Right hindlimb (tissue), 1 donor: ENCODE measurements around the gene TBC1D4.
A peak's percentile ranks its signal among the peaks of the same experiment; 100 is the strongest.

Experiments
- DNase-seq: peaks from one replicate; pipeline ENCODE4 v3.0.0-alpha.2; 2018

Gene TBC1D4

GRCh38 chr13:75416327-75417011, 65.5 kb downstream of the TBC1D4 start:
- no peak for DNase-seq

- DNase-seq, result no peak
Observed at GRCh38 chr13:75415694-75416093, 66.3 kb downstream of the TBC1D4 start.

- DNase-seq, result no peak
Observed at GRCh38 chr13:75415171-75415570, 66.8 kb downstream of the TBC1D4 start.

GRCh38 chr13:75414036-75414827, 67.7 kb downstream of the TBC1D4 start:
- DNase-seq, result no peak

GRCh38 chr13:75411924-75412537, 69.9 kb downstream of the TBC1D4 start:
- no peak for DNase-seq

- no peak for DNase-seq
Observed at GRCh38 chr13:75410207-75410606, 71.8 kb downstream of the TBC1D4 start.

GRCh38 chr13:75407998-75408397, 74.0 kb downstream of the TBC1D4 start:
- no peak for DNase-seq

- DNase-seq, result no peak
Observed at GRCh38 chr13:75407473-75407872, 74.5 kb downstream of the TBC1D4 start.

- no peak for DNase-seq
Observed at GRCh38 chr13:75405976-75406703, 75.8 kb downstream of the TBC1D4 start.

GRCh38 chr13:75404726-75405125, 77.2 kb downstream of the TBC1D4 start:
- DNase-seq, result peak; percentile 37

- DNase-seq, result peak; percentile 27
Observed at GRCh38 chr13:75402787-75403186, 79.2 kb downstream of the TBC1D4 start.

GRCh38 chr13:75400775-75401174, 81.2 kb downstream of the TBC1D4 start:
- no peak for DNase-seq

- DNase-seq, result no peak
Observed at GRCh38 chr13:75399879-75400217, 82.1 kb downstream of the TBC1D4 start.

- DNase-seq, result no peak
Observed at GRCh38 chr13:75399168-75399878, 82.6 kb downstream of the TBC1D4 start.

- no peak for DNase-seq
Observed at GRCh38 chr13:75398072-75398471, 83.9 kb downstream of the TBC1D4 start.

GRCh38 chr13:75395901-75396300, 86.1 kb downstream of the TBC1D4 start:
- no peak for DNase-seq

GRCh38 chr13:75395066-75395465, 86.9 kb downstream of the TBC1D4 start:
- DNase-seq, result no peak

GRCh38 chr13:75393839-75394520, 88.0 kb downstream of the TBC1D4 start:
- DNase-seq, result no peak

GRCh38 chr13:75391432-75392100, 90.4 kb downstream of the TBC1D4 start:
- no peak for DNase-seq

GRCh38 chr13:75390229-75390628, 91.7 kb downstream of the TBC1D4 start:
- no peak for DNase-seq

- DNase-seq, result no peak
Observed at GRCh38 chr13:75385708-75386083, 96.3 kb downstream of the TBC1D4 start.
